BJ (cell line): ENCODE data around the gene NPEPL1. TPM values are rescaled to one million over a fixed set of nuclear protein-coding genes. Genes with fewer than 3 reads are reported as not detected.

Experiments
- CTCF ChIA-PET: fragments of 350-600 bp; formaldehyde crosslinking; extraction: SDS; loops from one replicate; lab custom pipeline; 2021; ENCODE audit warnings: antibody characterized with exemption, inconsistent platforms; lab: Yijun Ruan, JAX
- POLR2A ChIA-PET: fragments of 300-600 bp; sonication (Branson Sonifier 250); formaldehyde crosslinking; extraction: SDS; loops from one replicate; lab custom pipeline; 2021; ENCODE audit warnings: antibody characterized with exemption; lab: Charles Lee
- DNase-seq: peaks from one replicate; pipeline ENCODE4 v3.0.0-alpha.2; 2011; ENCODE audit warnings: low read depth
- H3K27me3 ChIP-seq: 2 replicates; pipeline ENCODE4 v1.6.0; 2011; ENCODE audit warnings: low read length; ENCODE audit not compliant: control insufficient read depth, insufficient read depth
- H3K36me3 ChIP-seq: 2 replicates; pipeline ENCODE4 v1.5.1; 2011; ENCODE audit warnings: low read length; ENCODE audit not compliant: control insufficient read depth, insufficient read depth
- H3K4me3 ChIP-seq: 2 replicates; pipeline ENCODE4 v1.5.1; 2011; ENCODE audit warnings: low read depth, mild to moderate bottlenecking, control low read depth, low read length
- CTCF ChIP-seq: IDR thresholded peaks from 2 replicates; pipeline ENCODE4 v1.5.1; 2011; ENCODE audit warnings: low read depth, mild to moderate bottlenecking, control low read depth, inconsistent platforms, low read length, moderate library complexity; ENCODE audit not compliant: insufficient read depth
- polyA plus RNA-seq: library from polyadenylated mRNA; depleted of rRNA; stranded (reverse); fragments of >200 nt; gene quantifications from 2 replicates; pipeline ENCODE4 v1.2.3, GENCODE V29; 2011

NPEPL1 gene
- polyA plus RNA-seq, 1 experiment = 8.2 TPM

GRCh38 chr20:58714923-58715351, 22.3 kb downstream of the NPEPL1 start:
- no peak overlapping the region for H3K4me3 ChIP-seq
- ChIA-PET POLR2A (no interaction called here), CTCF (no interaction called here)
- no peak for DNase-seq
- TF ChIP-seq CTCF = no peak
- H3K27me3 ChIP-seq = peaks cover 2% of the 10 kb centered on the region
- no peaks in the 10 kb centered on the region for H3K36me3 ChIP-seq

DNA sequence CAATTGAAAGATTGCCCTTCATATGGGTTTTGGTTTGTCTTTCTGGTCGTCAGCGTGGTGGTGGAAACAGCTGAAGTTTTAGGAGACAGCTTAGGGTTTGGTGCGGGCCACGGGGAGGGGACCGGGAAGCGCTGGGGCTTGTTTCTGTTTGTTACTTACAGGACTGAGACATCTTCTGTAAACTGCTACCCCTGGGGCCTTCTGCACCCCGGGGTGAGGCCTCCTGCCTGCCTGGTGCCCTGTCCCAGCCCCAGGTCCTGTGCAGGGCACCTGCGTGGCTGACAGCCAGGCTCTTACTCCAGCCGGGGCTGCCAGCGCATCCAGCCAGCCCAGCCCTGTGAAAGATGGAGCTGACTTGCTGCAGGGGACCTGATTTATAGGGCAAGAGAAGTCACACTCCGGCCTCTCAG, 22.8 kb downstream of the NPEPL1 start:
- no peak for DNase-seq
- H3K27me3 ChIP-seq = peaks cover 2% of the 10 kb centered on the region
- POLR2A ChIA-PET = no interaction called here
- TF ChIP-seq CTCF = no peak
- CTCF ChIA-PET = no interaction called here
- no peaks in the 10 kb centered on the region for H3K36me3 ChIP-seq
- H3K4me3 ChIP-seq = no peak overlapping the region

DNA sequence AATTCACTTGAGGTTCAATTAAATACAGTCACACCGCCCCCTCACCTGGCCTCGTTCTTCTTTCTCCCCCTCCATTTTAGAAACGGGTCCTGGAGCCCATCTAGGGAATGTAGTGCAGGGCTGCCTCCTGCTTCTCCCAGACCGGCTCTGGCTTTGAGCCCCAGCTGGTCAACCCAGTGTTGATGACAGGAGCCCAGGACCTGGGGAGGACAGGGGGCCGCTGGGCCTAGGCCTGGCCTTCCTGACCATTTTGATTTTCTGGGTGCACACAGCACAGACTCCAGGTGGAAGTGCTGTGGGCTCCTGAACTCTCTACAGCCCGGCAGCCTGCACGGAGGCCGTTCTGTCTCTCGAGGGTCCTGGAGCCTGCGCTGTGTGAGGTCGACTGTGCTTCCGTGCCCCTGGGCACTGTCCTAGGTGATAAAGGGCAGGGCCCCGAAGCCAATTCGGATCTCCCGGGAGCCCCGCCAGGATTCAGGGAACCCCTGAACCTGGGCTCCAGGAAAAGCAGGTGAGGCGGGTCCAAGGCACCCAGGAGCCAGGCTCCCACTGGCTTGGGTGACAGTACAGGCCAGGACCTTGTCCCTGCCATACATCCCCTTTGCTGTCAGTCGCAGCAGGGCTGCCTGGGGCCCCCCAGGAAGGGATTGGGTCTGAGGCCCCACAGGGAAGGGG, 23.3 kb downstream of the NPEPL1 start:
- POLR2A ChIA-PET = no interaction called here
- CTCF ChIA-PET = no interaction called here
- H3K4me3 ChIP-seq = no peak overlapping the region
- H3K36me3 ChIP-seq = no peaks in the 10 kb centered on the region
- no peak for DNase-seq
- peaks cover 2% of the 10 kb centered on the region for H3K27me3 ChIP-seq
- no peak for TF ChIP-seq CTCF

- DNase-seq = no peak
- ChIA-PET POLR2A (no interaction called here), CTCF (interaction anchor here (1.0 kb wide), 1 partner anchor 505 kb away, joined by 3 read pairs; no protein-coding TSS in a partner anchor)
- H3K27me3 ChIP-seq = peaks cover 4% of the 10 kb centered on the region
- no peak overlapping the region for H3K4me3 ChIP-seq
- TF ChIP-seq CTCF = no peak
- no peaks in the 10 kb centered on the region for H3K36me3 ChIP-seq
These were observed 24.1 kb downstream of the NPEPL1 start for GRCh38 chr20:58716476-58717277.

DNA sequence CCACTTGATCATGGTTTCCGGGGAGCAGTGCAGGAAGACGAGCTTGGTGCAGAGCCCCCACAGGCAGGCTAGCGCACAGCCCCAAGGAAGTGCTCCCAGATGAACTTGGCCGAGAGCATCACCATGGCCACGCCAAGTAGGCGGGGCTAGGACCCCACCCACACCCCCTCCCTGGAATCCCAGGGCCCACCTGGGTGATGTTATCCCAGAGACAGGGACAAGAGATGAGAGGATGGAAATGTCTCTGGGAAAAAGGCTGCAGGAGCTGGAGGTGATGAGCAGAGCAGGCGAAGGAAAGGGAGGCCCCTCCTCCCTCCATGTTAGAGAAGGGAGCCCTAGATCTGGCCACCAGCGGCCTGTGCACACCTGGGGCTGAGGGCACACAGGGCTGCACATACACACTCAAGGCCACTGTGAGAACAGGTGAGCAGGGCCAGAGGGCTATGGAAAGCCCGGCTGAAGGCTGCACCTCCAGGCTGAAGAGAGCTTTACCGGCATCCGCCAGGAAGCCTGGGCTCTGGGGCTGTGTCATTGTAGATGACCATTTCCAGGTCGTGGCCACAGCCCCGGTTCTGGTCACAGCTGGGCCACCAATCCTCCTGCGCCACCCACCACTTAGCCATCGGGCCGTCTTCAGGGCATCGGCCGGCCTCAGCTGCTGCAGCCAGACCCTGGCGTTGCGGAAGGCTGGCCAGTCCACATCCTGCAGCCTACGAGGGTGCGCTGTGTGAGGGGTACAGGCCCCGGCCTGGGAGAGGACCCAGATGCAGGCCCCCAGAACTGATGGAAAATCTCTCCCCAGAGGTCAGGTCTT, 24.9 kb downstream of the NPEPL1 start:
- Histone ChIP-seq H3K27me3 (peaks cover 7% of the 10 kb centered on the region), H3K36me3 (no peaks in the 10 kb centered on the region), H3K4me3 (no peak overlapping the region)
- ChIA-PET CTCF (interaction anchor here (1.0 kb wide), 1 partner anchor 505 kb away, joined by 3 read pairs; no protein-coding TSS in a partner anchor), POLR2A (no interaction called here)
- no peak for TF ChIP-seq CTCF
- DNase-seq = no peak
